Measurements from ENCODE around the gene RADIL.

- no peak for TF ChIP-seq CTCF (conservative IDR thresholded peaks at IDR 0.05; ENCODE audit: low read length)
- no peak for TF ChIP-seq EZH2phosphoT487 (IDR thresholded peaks at IDR 0.05; ENCODE audit: borderline replicate concordance)
Observed at GRCh38 chr7:4788627-4789189, 94.8 kb downstream of the RADIL start.
